RCC 7860 (cell line): Measurements from ENCODE around the gene ABHD13.

ENCODE experiments used
- DNase-seq: peaks from one replicate; pipeline ENCODE4 v3.0.0-alpha.2; 2015; ENCODE audit warnings: low spot score
- FAIRE-seq: peaks from 2 replicates; lab custom pipeline; 2012; peaks lifted over from hg19 to GRCh38; lab: Jason Lieb, UNC

Gene ABHD13

DNA sequence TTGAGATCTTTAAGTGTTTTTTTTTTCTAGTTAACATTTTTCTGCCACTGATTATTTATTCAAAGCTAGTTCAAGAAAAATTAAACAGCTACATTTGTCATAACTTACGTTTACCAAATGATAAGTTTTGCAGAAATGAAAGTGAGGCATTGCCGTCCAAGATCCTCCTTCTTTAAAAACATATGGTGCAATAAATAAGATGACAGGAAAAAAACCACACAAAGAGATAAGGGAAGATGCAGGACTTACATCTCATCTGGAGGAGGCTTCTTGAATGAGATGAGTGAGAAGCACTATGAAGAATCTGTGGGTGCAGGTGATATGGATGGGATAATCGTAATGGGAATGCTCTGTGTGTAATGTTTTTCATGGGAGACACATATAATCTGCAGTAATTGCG is 63.7 kb downstream of the ABHD13 start:
- no peak for FAIRE-seq
- DNase-seq = no peak

DNA sequence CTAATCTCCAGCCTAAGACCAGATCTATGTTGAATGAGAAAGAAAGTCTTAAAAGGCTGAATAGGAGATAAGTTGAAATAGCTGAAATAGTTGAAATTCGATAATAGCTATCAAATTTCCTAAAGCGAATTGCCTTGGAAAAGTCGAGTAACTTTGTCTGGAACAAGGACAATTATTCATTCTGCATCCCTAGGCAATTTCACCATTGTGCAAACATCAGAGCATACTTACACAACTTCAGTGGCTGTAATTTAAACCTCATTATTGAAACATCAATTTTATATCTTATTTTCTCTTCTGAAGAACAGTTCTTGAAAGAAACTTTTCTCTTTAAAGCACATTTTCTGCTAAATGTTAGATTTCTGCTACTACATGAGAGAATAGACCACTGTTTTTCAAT is 64.9 kb downstream of the ABHD13 start:
- DNase-seq (no peak), FAIRE-seq (no peak)
